Heart left ventricle (tissue), 13 donors: Measurements from ENCODE around the gene CLEC4M.

Experiments
- CTCF ChIP-seq, 12 donors: fragments of 200-600 bp; sonication (generic) in 4 of 12; IDR thresholded peaks; one replicate each; pipeline versions ENCODE4 v1.5.0 to v1.8.0; 2018 to 2022; ENCODE audit warnings: antibody characterized with exemption in 12 of 12, mild to moderate bottlenecking in 5 of 12
- POLR2A ChIP-seq, 2 donors: fragments of 450-650 bp; IDR thresholded peaks; one replicate each; pipeline ENCODE4 v1.6.1; 2017; ENCODE audit warnings: antibody characterized with exemption in 2 of 2, mild to moderate bottlenecking in 2 of 2, moderate library complexity in 2 of 2
- donor health status: ischemic (EF 13 %, LVEDD 7.1; RV severe dilation, severe dysfunction).
- donor health status: DM: no; HTN: yes; CAD: no.
- donor health status: DM: no; HTN: no; CAD: no.
- donor health status: ischemic (EF 25% LVEDD 6.9; RV normal size, moderate dysfunction).
- donor health status: ischemic (EF 25% LVEDD 5.7; RV mildly dilated, moderate dysfunction).
- donor health status: ischemic (EF 35%, LVEDD 5.7; RV mildly dilated, moderate dysfunction).
- donor health status: nonischemic (EF 11% LVEDD 7.7; RV severe dilation, severe dysfunction).
- donor health status: DM: yes; HTN: yes; CAD: no.
- donor health status: PGD.
- donor health status: ischemic (EF 29% LVEDD 5.4; RV normal size, mild dysfunction).
- donor health status: nonischemic (EF 23%, LVEDD 6.1; RV moderate dilation, normal function).

DNA sequence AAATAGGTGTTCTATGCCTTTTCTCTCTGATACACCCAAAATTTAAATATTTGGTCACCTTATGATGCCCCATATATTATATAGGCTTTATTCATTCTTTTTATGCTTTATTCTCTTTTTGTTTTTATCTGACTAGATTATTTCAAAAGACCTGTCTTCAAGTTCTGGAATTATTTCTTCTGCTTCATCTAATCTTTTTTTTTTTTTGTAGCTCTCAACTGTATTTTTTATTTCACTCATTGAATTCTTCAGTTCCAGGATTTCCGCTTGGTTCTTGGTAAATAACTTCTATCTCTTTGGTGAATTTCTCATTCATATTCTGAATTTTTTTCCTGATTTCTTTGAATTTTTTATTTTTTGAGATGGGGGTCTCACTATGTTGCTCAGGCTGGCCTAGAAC, 3.9 kb upstream of the CLEC4M start:
- TF ChIP-seq CTCF (IDR thresholded peaks at IDR 0.05) = no peak
- no peak for TF ChIP-seq POLR2A (IDR thresholded peaks at IDR 0.05)
